NK-92 (cell line): ENCODE measurements around the gene DLX6.
"Not testable (repeated sequence)": the region's sequence is repeated elsewhere in the genome, so short reads cannot be mapped to it uniquely, and the experiment has no call there.

Source experiments
- DNase-seq: peaks from one replicate; lab custom pipeline; 2025; ENCODE audit not compliant: unreplicated experiment; lab: John Stamatoyannopoulos, UW

Gene DLX6

GRCh38 chr7:97021747-97022490, 16.6 kb downstream of the DLX6 start:
- DNase-seq, result no peak

- no peak for DNase-seq
Observed at GRCh38 chr7:97022491-97023306, 17.3 kb downstream of the DLX6 start.

- DNase-seq, result no peak
Observed at GRCh38 chr7:97024209-97025129, 19.1 kb downstream of the DLX6 start, which contains the start of gene DLX5. Gene DLX5 (minus strand): TSS chr7:97024831. CDS start chr7:97024623, 208 bp downstream.

- DNase-seq, result no peak
Observed at GRCh38 chr7:97025130-97025499, 19.8 kb downstream of the DLX6 start.

GRCh38 chr7:97025983-97026714, 20.8 kb downstream of the DLX6 start:
- DNase-seq, result no peak

GRCh38 chr7:97026715-97027426, 21.5 kb downstream of the DLX6 start:
- DNase-seq, result no peak

GRCh38 chr7:97027427-97028234, 22.3 kb downstream of the DLX6 start:
- no peak for DNase-seq

- DNase-seq, result not testable (repeated sequence)
Observed at GRCh38 chr7:97034213-97034852, 29.0 kb downstream of the DLX6 start.

GRCh38 chr7:97039374-97040065, 34.2 kb downstream of the DLX6 start:
- DNase-seq, result no peak

GRCh38 chr7:97043281-97043680, 37.9 kb downstream of the DLX6 start:
- DNase-seq, result no peak
